AG04450 (cell line): ENCODE data around the gene EPHX1. TPM values are rescaled to one million over a fixed set of nuclear protein-coding genes. Genes with fewer than 3 reads are reported as not detected.
"Not testable (repeated sequence)": the region's sequence is repeated elsewhere in the genome, so short reads cannot be mapped to it uniquely, and the experiment has no call there.

Experiments used
- CTCF ChIA-PET: fragments of 300-600, 350-600 bp; formaldehyde crosslinking; extraction: SDS; loops from one replicate; lab custom pipeline; 2022; ENCODE audit warnings: antibody characterized with exemption, inconsistent platforms; lab: Charles Lee
- POLR2A ChIA-PET: fragments of 350-600 bp; formaldehyde crosslinking; extraction: SDS; loops from one replicate; lab custom pipeline; 2021; ENCODE audit warnings: antibody characterized with exemption, inconsistent platforms; lab: Yijun Ruan, JAX
- DNase-seq: peaks from one replicate; pipeline ENCODE4 v3.0.0-alpha.2; 2011; ENCODE audit warnings: low read depth, low spot score
- H3K27ac ChIP-seq: one replicate; pipeline ENCODE4 v1.5.1; 2012; ENCODE audit warnings: low read depth, low read length, control low read depth
- H3K27me3 ChIP-seq: one replicate; pipeline ENCODE4 v1.6.0; 2012; ENCODE audit warnings: low read length; ENCODE audit not compliant: control insufficient read depth, insufficient read depth
- H3K4me3 ChIP-seq: 2 replicates; pipeline ENCODE4 v1.5.1; 2011; ENCODE audit warnings: mild to moderate bottlenecking, low read depth, low read length, control low read depth
- H3K9me3 ChIP-seq: 2 replicates; pipeline ENCODE4 v1.5.1; 2012; ENCODE audit warnings: low read length; ENCODE audit not compliant: control insufficient read depth, insufficient read depth
- polyA plus RNA-seq: library from polyadenylated mRNA; depleted of rRNA; stranded (reverse); fragments of >200 nt; gene quantifications from 2 replicates; pipeline ENCODE4 v1.2.3, GENCODE V29; 2011
- TF ChIP-seq, protein P1 (sequence below): IDR thresholded peaks from 2 replicates; pipeline ENCODE4 v1.5.1; 2011; ENCODE audit warnings: low read depth, low read length, control low read depth, inconsistent platforms

The EPHX1 gene
- polyA plus RNA-seq, 1 experiment: 41.3 TPM

DNA sequence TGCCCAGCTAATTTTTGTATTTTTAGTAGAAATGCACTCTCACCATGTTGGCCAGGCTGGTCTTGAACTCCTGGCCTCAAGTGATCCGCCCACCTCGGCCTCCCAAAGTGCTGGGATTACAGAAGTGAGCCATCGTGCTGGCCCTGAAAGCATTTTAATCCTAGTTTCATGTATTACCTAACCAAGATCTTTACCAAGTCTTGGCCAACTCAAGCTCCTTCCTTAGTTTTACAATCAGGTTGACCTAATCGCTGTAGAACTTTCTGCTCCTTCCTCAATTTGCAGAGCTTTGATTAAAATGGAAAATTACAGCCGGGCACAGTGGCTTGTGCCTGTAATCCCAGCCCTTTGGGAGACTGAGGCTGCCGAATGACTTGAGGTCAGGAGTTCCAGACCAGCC is 75.4 kb downstream of the EPHX1 start:
- H3K4me3 ChIP-seq: no peak overlapping the region
- ChIA-PET CTCF (interaction anchor here (0.6 to 2.3 kb wide), 2 partner anchors 26 to 40 kb away, joined by 3 to 11 read pairs; no protein-coding TSS in a partner anchor), POLR2A (no interaction called here)
- H3K27ac ChIP-seq: no peak overlapping the region
- no peak for DNase-seq
- TF ChIP-seq, protein P1, sequence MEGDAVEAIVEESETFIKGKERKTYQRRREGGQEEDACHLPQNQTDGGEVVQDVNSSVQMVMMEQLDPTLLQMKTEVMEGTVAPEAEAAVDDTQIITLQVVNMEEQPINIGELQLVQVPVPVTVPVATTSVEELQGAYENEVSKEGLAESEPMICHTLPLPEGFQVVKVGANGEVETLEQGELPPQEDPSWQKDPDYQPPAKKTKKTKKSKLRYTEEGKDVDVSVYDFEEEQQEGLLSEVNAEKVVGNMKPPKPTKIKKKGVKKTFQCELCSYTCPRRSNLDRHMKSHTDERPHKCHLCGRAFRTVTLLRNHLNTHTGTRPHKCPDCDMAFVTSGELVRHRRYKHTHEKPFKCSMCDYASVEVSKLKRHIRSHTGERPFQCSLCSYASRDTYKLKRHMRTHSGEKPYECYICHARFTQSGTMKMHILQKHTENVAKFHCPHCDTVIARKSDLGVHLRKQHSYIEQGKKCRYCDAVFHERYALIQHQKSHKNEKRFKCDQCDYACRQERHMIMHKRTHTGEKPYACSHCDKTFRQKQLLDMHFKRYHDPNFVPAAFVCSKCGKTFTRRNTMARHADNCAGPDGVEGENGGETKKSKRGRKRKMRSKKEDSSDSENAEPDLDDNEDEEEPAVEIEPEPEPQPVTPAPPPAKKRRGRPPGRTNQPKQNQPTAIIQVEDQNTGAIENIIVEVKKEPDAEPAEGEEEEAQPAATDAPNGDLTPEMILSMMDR: no peak
- H3K9me3 ChIP-seq: no peaks in the 10 kb centered on the region; the same call in 1 of the 2 replicates
- H3K27me3 ChIP-seq: no peaks in the 10 kb centered on the region

GRCh38 chr1:225886159-225887029 is 76.5 kb downstream of the EPHX1 start:
- TF ChIP-seq, protein P1: no peak
- CTCF ChIA-PET: interaction anchor here (0.6 kb wide), 1 partner anchor 41 kb away, joined by 3 read pairs; no protein-coding TSS in a partner anchor
- POLR2A ChIA-PET: no interaction called here

GRCh38 chr1:225887030-225887314 is 77.0 kb downstream of the EPHX1 start:
- DNase-seq: no peak
- CTCF ChIA-PET: no interaction called here
- no peak overlapping the region for H3K4me3 ChIP-seq
- POLR2A ChIA-PET: no interaction called here
- no peaks in the 10 kb centered on the region; the same call in 1 of the 2 replicates for H3K9me3 ChIP-seq
- H3K27ac ChIP-seq: no peak overlapping the region
- no peaks in the 10 kb centered on the region for H3K27me3 ChIP-seq
- TF ChIP-seq, protein P1: no peak

More at GRCh38 chr1:225886159-225887029, 76.5 kb downstream of the EPHX1 start:
- no peak for DNase-seq
- H3K9me3 ChIP-seq: no peaks in the 10 kb centered on the region; the same call in 1 of the 2 replicates
- H3K4me3 ChIP-seq: no peak overlapping the region
- no peaks in the 10 kb centered on the region for H3K27me3 ChIP-seq
- H3K27ac ChIP-seq: no peak overlapping the region

DNA sequence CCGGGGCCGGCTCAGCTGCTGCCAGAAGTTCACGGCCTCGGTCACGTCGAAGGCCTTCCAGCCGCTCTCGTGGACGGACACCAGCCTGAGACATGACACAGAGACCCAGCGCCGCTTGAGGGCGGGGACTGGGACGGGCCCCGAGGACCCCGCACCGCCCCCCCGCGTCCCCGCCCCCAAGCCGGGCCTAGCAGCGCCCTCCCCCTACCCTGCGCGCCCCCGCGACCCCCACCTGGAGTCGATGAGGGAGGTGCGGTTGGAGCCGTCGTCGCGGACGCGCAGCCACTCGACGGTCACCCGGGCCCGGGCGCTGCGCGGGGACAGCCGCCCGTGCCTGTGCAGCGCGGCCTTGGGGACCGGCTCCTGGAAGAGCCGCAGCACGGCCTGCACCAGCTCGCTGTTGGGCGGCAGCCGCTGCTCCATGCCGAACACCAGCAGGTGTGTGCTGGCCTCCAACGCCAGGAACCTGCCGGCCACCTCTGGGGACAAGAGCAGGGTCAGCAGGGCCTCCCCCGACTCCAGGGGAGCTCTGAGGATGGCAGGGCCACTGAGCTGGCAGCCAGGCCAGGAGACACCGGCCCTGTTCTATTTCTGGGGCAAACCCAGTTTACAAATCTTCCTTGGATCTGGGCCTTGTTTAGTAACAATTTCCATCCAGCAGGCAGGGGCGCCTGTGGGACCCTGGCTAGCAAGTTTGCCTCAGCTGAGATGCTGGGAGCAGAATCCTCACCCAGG is 77.8 kb downstream of the EPHX1 start:
- CTCF ChIA-PET: interaction anchor here (1.0 kb wide), 1 partner anchor 88 kb away, joined by 3 read pairs; no protein-coding TSS in a partner anchor
- H3K27ac ChIP-seq, H3K9me3 ChIP-seq, H3K4me3 ChIP-seq, DNase-seq, H3K27me3 ChIP-seq, POLR2A ChIA-PET: not testable (repeated sequence)

DNA sequence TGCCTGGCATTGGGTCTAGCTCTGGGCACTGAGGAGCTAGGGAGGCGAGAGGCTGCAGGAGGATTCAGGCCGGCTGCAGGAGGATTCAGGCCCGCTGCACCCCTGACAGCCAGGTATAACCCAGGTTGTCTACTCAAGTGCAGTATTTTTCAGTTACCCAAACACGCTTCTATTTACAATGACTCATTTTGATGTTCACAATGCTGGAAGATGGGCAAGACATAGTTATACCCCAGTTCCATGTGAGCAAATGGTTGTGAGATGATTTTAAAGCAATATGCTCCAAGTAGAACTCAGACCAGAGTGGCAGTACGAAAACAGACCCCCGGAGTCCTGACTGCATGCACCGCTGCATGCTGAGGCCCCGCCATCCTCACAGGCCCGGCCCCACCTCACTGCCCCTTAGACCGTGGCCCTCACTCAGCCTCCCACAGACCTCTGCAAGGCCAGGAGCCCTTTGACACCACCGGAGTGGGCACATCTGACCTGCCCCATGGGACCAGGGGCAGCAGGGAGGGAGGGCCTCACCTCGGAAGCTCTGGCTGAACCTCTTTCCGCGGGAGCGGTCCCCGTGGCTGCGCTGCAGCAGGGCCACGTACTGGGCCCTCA is 78.5 kb downstream of the EPHX1 start:
- ChIA-PET CTCF (interaction anchor here (1.0 kb wide), 1 partner anchor 87 kb away, joined by 3 read pairs; no protein-coding TSS in a partner anchor), POLR2A (interaction anchor here (0.6 kb wide), 1 partner anchor 289 kb away, joined by 5 read pairs; no protein-coding TSS in a partner anchor)
- TF ChIP-seq, protein P1: no peak
- Histone ChIP-seq H3K9me3 (no peaks in the 10 kb centered on the region; the same call in 1 of the 2 replicates), H3K4me3 (no peak overlapping the region), H3K27ac (no peak overlapping the region), H3K27me3 (no peaks in the 10 kb centered on the region)
- no peak for DNase-seq
